Endometrium (tissue), 2 donors: ENCODE results near the gene SCLT1.

ENCODE experiments used
- FAIRE-seq: peaks from 2 replicates; lab custom pipeline; 2012; peaks lifted over from hg19 to GRCh38; lab: Jason Lieb, UNC
- donor health status: control.
- donor health status: control.

Gene SCLT1

DNA sequence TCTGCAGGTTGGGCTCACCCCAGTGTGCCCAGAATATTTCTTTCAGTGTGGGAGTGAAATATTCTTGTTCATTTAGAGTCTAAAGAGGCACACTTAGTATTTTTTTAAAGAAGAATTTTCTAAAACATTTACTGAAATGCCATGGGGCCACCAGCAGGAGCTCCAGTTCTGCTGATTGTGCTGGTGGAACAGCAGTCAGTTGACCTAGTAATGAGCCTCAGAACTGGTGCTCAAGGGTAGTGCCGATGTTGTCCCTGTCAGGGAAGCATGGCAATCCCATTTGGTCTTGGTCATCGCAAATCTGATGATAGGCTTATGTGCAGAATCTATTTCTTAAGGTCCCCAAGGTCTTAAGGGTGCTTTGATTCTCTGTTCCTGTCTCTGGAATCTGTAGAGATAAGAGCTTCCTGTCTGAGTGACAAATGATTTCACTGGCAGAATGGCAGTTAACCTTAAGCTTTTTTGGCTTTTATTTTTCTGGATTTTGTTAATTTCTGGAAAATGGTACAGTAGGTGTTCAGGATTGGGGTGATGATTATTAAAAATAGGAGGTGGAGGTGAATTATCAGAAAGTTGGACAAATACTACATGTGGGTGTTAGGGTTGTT, 252.5 kb downstream of the SCLT1 start:
- no peak for FAIRE-seq

DNA sequence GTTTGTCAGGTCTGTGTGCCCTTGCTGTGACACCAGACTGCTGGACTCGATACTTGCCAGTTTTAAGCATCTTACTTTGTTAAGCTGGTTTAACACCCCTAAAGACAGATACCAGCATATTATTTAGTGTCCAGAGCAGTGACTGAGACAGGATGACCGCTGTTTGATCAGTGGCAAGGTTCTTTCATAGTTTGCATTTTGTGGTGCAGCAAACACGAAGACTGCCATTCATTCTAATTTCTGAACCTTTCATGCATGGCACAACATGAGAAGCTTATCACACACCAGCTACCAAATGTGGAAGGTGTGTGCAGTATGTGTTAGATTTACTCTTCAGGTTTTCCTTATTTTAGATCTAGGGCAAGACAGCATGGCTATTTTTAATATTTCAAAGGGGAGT, 255.7 kb downstream of the SCLT1 start:
- FAIRE-seq, result no peak

DNA sequence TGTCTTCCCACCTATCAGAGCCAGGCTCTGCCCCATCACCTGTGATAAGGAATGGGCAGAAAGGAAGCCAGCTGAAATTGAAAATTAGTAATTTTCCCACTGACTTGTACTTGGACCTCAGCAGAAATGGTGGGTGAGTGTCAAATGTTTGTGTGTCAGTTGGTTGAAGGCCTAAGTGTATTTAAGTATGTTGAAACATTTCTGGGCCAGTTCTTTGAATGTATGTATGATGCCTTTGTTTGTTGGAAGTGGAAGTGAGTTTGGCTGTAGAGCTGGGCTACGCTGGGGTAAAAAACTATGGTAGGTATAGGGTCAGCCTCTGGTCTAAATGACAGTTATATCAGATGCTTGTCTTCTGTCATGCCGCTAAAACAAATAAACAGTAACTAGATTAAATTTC, 256.1 kb downstream of the SCLT1 start:
- no peak for FAIRE-seq

GRCh38 chr4:128835498-128836222, 257.7 kb downstream of the SCLT1 start:
- FAIRE-seq, result no peak
